MM.1S (cell line): ENCODE measurements around the gene ADAMTS3.

Experiments used
- DNase-seq: peaks from one replicate; pipeline ENCODE4 v3.0.0-alpha.2; 2015
- H2AFZ ChIP-seq: fragments of 300-600 bp; sonication (generic); 2 replicates; pipeline ENCODE4 v1.6.0; 2016; ENCODE audit warnings: antibody characterized with exemption, low read length
- H3F3A ChIP-seq: fragments of 300-600 bp; sonication (generic); 2 replicates; pipeline ENCODE4 v1.6.1; 2016; ENCODE audit warnings: mild to moderate bottlenecking, antibody characterized with exemption, low read length, moderate library complexity, mixed read lengths; ENCODE audit not compliant: insufficient read depth
- H3K27ac ChIP-seq: fragments of 300-600 bp; sonication (generic); 2 replicates; pipeline ENCODE4 v1.5.1; 2016; ENCODE audit warnings: mild to moderate bottlenecking, low read length
- H3K27me3 ChIP-seq: fragments of 300-600 bp; sonication (generic); replicated peaks from 2 replicates; pipeline ENCODE4 v1.6.0; 2016; ENCODE audit warnings: low read length; ENCODE audit not compliant: insufficient read depth
- H3K36me3 ChIP-seq: fragments of 300-600 bp; sonication (generic); replicated peaks from 2 replicates; pipeline ENCODE4 v1.6.1; 2016; ENCODE audit warnings: mild to moderate bottlenecking, low read length, mixed read lengths; ENCODE audit not compliant: insufficient read depth
- H3K4me1 ChIP-seq: fragments of 300-600 bp; sonication (generic); 2 replicates; pipeline ENCODE4 v1.6.1; 2016; ENCODE audit warnings: low read length, mixed read lengths
- H3K4me2 ChIP-seq: fragments of 300-600 bp; sonication (generic); 2 replicates; pipeline ENCODE4 v1.6.0; 2016; ENCODE audit warnings: low read depth, low read length
- H3K4me3 ChIP-seq: fragments of 300-600 bp; sonication (generic); 2 replicates; pipeline ENCODE4 v1.5.1; 2016; ENCODE audit warnings: low read length, mixed read lengths
- H3K79me2 ChIP-seq: fragments of 300-600 bp; sonication (generic); 2 replicates; pipeline ENCODE4 v1.6.1; 2016; ENCODE audit warnings: mixed run types, low read length, mixed read lengths
- H3K9ac ChIP-seq: fragments of 300-600 bp; sonication (generic); 2 replicates; pipeline ENCODE4 v1.6.1; 2016; ENCODE audit warnings: low read length, mixed read lengths
- H3K9me2 ChIP-seq: fragments of 300-600 bp; sonication (generic); replicated peaks from 2 replicates; pipeline ENCODE4 v1.6.1; 2016; ENCODE audit warnings: mild to moderate bottlenecking, low read length, mixed read lengths; ENCODE audit not compliant: insufficient read depth
- H3K9me3 ChIP-seq: fragments of 300-600 bp; sonication (generic); replicated peaks from 2 replicates; pipeline ENCODE4 v1.6.1; 2016; ENCODE audit warnings: mild to moderate bottlenecking, low read length, mixed read lengths; ENCODE audit not compliant: insufficient read depth
- H4K20me1 ChIP-seq: fragments of 300-600 bp; sonication (generic); 2 replicates; pipeline ENCODE4 v1.6.1; 2016; ENCODE audit warnings: mild to moderate bottlenecking, low read length, moderate library complexity, mixed read lengths; ENCODE audit not compliant: insufficient read depth
- CTCF ChIP-seq: fragments of 300-600 bp; sonication (generic); IDR thresholded peaks from 2 replicates; pipeline ENCODE4 v1.5.1; 2016; ENCODE audit warnings: antibody characterized with exemption, low read length, mixed read lengths
- EZH2 ChIP-seq: fragments of 300-600 bp; sonication (generic); optimal IDR thresholded peaks from 2 replicates; pipeline ENCODE3; 2017; ENCODE audit warnings: low read depth, mild to moderate bottlenecking, antibody characterized with exemption, low read length, mixed read lengths
- EZH2phosphoT487 ChIP-seq: fragments of 300-600 bp; sonication (generic); IDR thresholded peaks from 2 replicates; pipeline ENCODE4 v1.6.1; 2018; ENCODE audit warnings: antibody characterized with exemption, low read length

Gene ADAMTS3

DNA sequence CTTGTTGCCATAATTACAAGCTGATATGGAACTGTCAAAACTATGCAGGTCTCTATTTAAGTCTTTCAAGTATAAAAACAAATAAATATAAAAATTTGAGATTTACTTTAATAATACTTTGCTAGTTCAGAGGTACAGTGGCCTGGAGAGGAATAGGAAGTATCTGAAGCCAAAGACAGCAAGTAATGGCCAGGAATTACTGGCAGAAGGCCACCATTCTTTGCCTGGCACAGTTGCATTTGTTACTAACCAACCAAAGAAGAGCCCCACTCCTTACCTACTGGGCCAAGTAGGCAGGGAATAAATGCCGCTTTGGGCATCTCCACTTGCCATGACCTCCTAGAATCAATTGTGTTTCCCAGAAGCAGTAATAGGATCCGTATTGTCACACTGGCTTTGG lies 13.8 kb upstream of the ADAMTS3 start:
- H3K79me2 ChIP-seq, result no peaks in the 10 kb centered on the region
- no peaks in the 10 kb centered on the region for H3K36me3 ChIP-seq
- H3K9me2 ChIP-seq, result no peaks in the 10 kb centered on the region
- H3K27ac ChIP-seq, result no peak overlapping the region
- no peak overlapping the region for H3K4me2 ChIP-seq
- no peaks in the 10 kb centered on the region for H3K27me3 ChIP-seq
- H3F3A ChIP-seq, result no peaks in the 10 kb centered on the region
- no peak overlapping the region for H2AFZ ChIP-seq
- H3K9ac ChIP-seq, result no peak overlapping the region
- no peak for TF ChIP-seq EZH2
- TF ChIP-seq EZH2phosphoT487, result no peak
- no peak for TF ChIP-seq CTCF
- no peak overlapping the region for H3K4me3 ChIP-seq
- no peaks in the 10 kb centered on the region for H4K20me1 ChIP-seq
- no peaks in the 10 kb centered on the region for H3K4me1 ChIP-seq
- no peaks in the 10 kb centered on the region for H3K9me3 ChIP-seq
- no peak for DNase-seq

DNA sequence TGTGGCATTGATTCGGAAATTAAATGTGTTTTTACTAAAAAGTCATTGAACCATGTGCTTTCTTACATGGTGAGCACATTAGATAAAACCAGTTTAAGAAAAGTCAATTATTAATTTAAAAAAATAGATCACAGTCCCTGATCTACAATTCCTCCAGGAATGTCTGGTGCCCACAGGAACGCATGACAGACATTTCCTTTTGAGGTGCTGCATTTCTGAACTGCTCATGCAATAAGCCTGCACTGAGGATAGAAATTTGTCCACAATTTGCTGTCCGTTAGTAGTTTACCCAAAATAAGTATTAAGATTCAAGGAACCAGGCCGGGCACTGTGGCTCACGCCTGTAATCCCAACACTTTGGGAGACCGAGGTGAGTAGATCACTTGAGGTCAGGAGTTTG lies 8.2 kb upstream of the ADAMTS3 start:
- TF ChIP-seq CTCF, result no peak
- TF ChIP-seq EZH2, result no peak
- TF ChIP-seq EZH2phosphoT487, result no peak
- no peak overlapping the region for H2AFZ ChIP-seq
- H3K27ac ChIP-seq, result no peak overlapping the region
- DNase-seq, result no peak
- no peak overlapping the region for H3K4me2 ChIP-seq
- no peaks in the 10 kb centered on the region for H3F3A ChIP-seq
- H3K9me2 ChIP-seq, result no peaks in the 10 kb centered on the region
- no peaks in the 10 kb centered on the region for H3K36me3 ChIP-seq
- no peaks in the 10 kb centered on the region for H4K20me1 ChIP-seq
- no peaks in the 10 kb centered on the region for H3K4me1 ChIP-seq
- H3K9me3 ChIP-seq, result no peaks in the 10 kb centered on the region
- no peaks in the 10 kb centered on the region for H3K27me3 ChIP-seq
- H3K9ac ChIP-seq, result no peak overlapping the region
- H3K4me3 ChIP-seq, result no peak overlapping the region
- no peaks in the 10 kb centered on the region for H3K79me2 ChIP-seq

- Histone ChIP-seq H3K27ac (no peak overlapping the region), H3K36me3 (no peaks in the 10 kb centered on the region), H3F3A (peaks cover 6% of the 10 kb centered on the region), H2AFZ (no peak overlapping the region), H3K4me1 (peaks cover 6% of the 10 kb centered on the region; the same call in 1 of the 2 replicates), H3K4me2 (no peak overlapping the region), H3K9me2 (no peaks in the 10 kb centered on the region), H3K27me3 (no peaks in the 10 kb centered on the region), H4K20me1 (no peaks in the 10 kb centered on the region), H3K9me3 (no peaks in the 10 kb centered on the region), H3K9ac (no peak overlapping the region), H3K4me3 (no peak overlapping the region), H3K79me2 (no peaks in the 10 kb centered on the region)
- DNase-seq, result no peak
- TF ChIP-seq EZH2 (no peak), EZH2phosphoT487 (no peak), CTCF (no peak)
These were observed 2.3 kb upstream of the ADAMTS3 start for GRCh38 chr4:72571337-72571736.
